RCC 7860 (cell line): Measurements from ENCODE around the gene PEX10.

Experiments
- DNase-seq: peaks from one replicate; pipeline ENCODE4 v3.0.0-alpha.2; 2015; ENCODE audit warnings: low spot score
- FAIRE-seq: peaks from 2 replicates; lab custom pipeline; 2012; peaks lifted over from hg19 to GRCh38; lab: Jason Lieb, UNC

PEX10 gene

GRCh38 chr1:2355373-2356261 is 56.7 kb downstream of the PEX10 start:
- DNase-seq = no peak
- FAIRE-seq = no peak

DNA sequence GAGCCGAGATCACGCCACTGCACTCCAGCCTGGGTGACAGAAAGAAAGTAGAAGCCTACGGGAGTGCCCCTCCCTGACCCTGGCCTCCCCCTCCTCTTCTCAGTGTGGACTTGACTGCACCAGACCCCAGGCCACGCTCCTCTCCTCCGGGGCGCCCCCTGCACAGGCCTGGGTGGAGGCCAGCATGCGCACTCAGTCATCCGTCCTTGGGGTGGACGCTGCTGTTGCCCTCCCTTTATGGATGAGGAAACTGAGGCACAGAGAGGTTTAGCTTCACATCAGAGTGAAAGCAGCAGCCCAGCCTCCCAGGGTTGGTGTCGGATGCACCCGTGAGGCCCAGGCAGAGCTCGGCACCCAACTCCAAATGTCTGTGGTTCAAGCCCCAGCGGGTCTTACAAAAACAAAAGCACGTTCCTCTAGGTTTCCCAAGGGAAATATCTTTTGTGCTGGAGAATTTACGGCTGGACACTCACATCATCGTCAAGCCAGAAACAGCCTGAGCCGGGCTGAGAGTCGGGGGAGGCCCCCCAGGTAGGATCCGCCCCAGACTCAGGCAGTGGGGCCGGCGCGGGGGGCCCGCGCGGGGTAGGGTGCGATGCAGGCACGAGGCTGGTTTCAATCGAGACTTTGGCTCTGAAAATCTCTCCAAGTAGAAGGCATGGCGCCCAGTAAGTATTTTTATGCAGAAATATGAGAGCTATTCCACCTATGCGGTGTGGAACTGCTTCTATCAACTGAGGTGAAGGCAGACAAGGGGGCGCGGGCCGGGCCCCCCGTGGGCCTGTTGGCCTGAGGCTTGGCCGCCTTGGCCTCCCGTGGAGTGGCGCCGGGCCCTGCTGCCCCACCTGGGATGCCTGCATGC is 57.6 kb downstream of the PEX10 start:
- DNase-seq = no peak
- FAIRE-seq = no peak
